GM08714 (cell line): ENCODE results near the gene TRIM24.
"Not testable (repeated sequence)": the region's sequence is repeated elsewhere in the genome, so short reads cannot be mapped to it uniquely, and the experiment has no call there.

Source experiments
- H3K4me3 ChIP-seq: fragments of 200-500 bp; sonication (Bioruptor generic); 2 replicates; pipeline ENCODE4 v1.5.1; 2014; ENCODE audit warnings: mild to moderate bottlenecking, low read length, inconsistent platforms
- ZNF274 ChIP-seq: IDR thresholded peaks from 2 replicates; pipeline ENCODE4 v1.6.1; 2012; ENCODE audit warnings: mild to moderate bottlenecking, low read depth, low read length

The TRIM24 gene

GRCh38 chr7:138499340-138499739, 39.3 kb downstream of the TRIM24 start:
- no peak overlapping the region for H3K4me3 ChIP-seq
- TF ChIP-seq ZNF274: no peak

- H3K4me3 ChIP-seq: not testable (repeated sequence)
Measured at GRCh38 chr7:138500303-138500702, 40.2 kb downstream of the TRIM24 start.

GRCh38 chr7:138500892-138501291, 40.8 kb downstream of the TRIM24 start:
- no peak overlapping the region for H3K4me3 ChIP-seq
- TF ChIP-seq ZNF274: no peak

GRCh38 chr7:138502023-138502767, 42.1 kb downstream of the TRIM24 start:
- no peak for TF ChIP-seq ZNF274
- H3K4me3 ChIP-seq: no peak overlapping the region

- no peak overlapping the region for H3K4me3 ChIP-seq
- TF ChIP-seq ZNF274: no peak
Measured at GRCh38 chr7:138505361-138505873, 45.4 kb downstream of the TRIM24 start.

- no peak overlapping the region for H3K4me3 ChIP-seq
- TF ChIP-seq ZNF274: no peak
Measured at GRCh38 chr7:138506764-138507163, 46.7 kb downstream of the TRIM24 start.

GRCh38 chr7:138510003-138510402, 49.9 kb downstream of the TRIM24 start:
- TF ChIP-seq ZNF274: no peak
- no peak overlapping the region for H3K4me3 ChIP-seq

- TF ChIP-seq ZNF274: no peak
- no peak overlapping the region for H3K4me3 ChIP-seq
Measured at GRCh38 chr7:138512092-138512858, 52.2 kb downstream of the TRIM24 start.

- no peak overlapping the region for H3K4me3 ChIP-seq
- no peak for TF ChIP-seq ZNF274
Measured at GRCh38 chr7:138512885-138513284, 52.8 kb downstream of the TRIM24 start.

- TF ChIP-seq ZNF274: no peak
- H3K4me3 ChIP-seq: no peak overlapping the region
Measured at GRCh38 chr7:138513344-138513871, 53.3 kb downstream of the TRIM24 start.

GRCh38 chr7:138514044-138514443, 54.0 kb downstream of the TRIM24 start:
- H3K4me3 ChIP-seq: no peak overlapping the region
- TF ChIP-seq ZNF274: no peak

- no peak overlapping the region for H3K4me3 ChIP-seq
- no peak for TF ChIP-seq ZNF274
Measured at GRCh38 chr7:138515001-138515528, 55.0 kb downstream of the TRIM24 start.

GRCh38 chr7:138519061-138519798, 59.2 kb downstream of the TRIM24 start:
- no peak for TF ChIP-seq ZNF274
- H3K4me3 ChIP-seq: no peak overlapping the region

GRCh38 chr7:138520742-138521141, 60.7 kb downstream of the TRIM24 start:
- H3K4me3 ChIP-seq: no peak overlapping the region
- TF ChIP-seq ZNF274: no peak
